PC-9 (cell line): ENCODE results near the gene DNAH2.

Experiments used
- CTCF ChIP-seq: fragments of 200-600 bp; sonication (generic); conservative IDR thresholded peaks from 2 replicates; pipeline ENCODE4 v1.6.1; 2017; ENCODE audit warnings: mixed run types, antibody characterized with exemption, mild to moderate bottlenecking, moderate library complexity
- EZH2 ChIP-seq: fragments of 200-600 bp; sonication (generic); IDR thresholded peaks from 2 replicates; pipeline ENCODE4 v1.8.0; 2017; ENCODE audit warnings: antibody characterized with exemption, low read depth

- TF ChIP-seq CTCF = no peak
- TF ChIP-seq EZH2 = no peak
Observed at GRCh38 chr17:7748076-7748775, 30.7 kb downstream of the DNAH2 start.
